G401.6 (cell line): Measurements from ENCODE around the gene DUOXA1.

Experiments
- FAIRE-seq: peaks from 2 replicates; lab custom pipeline; 2012; peaks lifted over from hg19 to GRCh38; lab: Jason Lieb, UNC

Gene DUOXA1

GRCh38 chr15:45131510-45131909 is 1.8 kb upstream of the DUOXA1 start:
- no peak for FAIRE-seq

GRCh38 chr15:45130291-45131000 is 767 bp upstream of the DUOXA1 start:
- no peak for FAIRE-seq

GRCh38 chr15:45128971-45129639 is 574 bp downstream of the DUOXA1 start:
- no peak for FAIRE-seq

GRCh38 chr15:45126535-45127158 is 3.0 kb downstream of the DUOXA1 start:
- peak; percentile 60 for FAIRE-seq

- FAIRE-seq = no peak
These were observed 6.3 kb downstream of the DUOXA1 start for GRCh38 chr15:45123397-45123796.

- FAIRE-seq = no peak
These were observed 7.0 kb downstream of the DUOXA1 start for GRCh38 chr15:45122719-45123118.

GRCh38 chr15:45121706-45122417 is 7.8 kb downstream of the DUOXA1 start:
- FAIRE-seq = no peak

- no peak for FAIRE-seq
These were observed 8.7 kb downstream of the DUOXA1 start for GRCh38 chr15:45121020-45121419.

GRCh38 chr15:45120081-45120972 is 9.4 kb downstream of the DUOXA1 start:
- FAIRE-seq = no peak

DNA sequence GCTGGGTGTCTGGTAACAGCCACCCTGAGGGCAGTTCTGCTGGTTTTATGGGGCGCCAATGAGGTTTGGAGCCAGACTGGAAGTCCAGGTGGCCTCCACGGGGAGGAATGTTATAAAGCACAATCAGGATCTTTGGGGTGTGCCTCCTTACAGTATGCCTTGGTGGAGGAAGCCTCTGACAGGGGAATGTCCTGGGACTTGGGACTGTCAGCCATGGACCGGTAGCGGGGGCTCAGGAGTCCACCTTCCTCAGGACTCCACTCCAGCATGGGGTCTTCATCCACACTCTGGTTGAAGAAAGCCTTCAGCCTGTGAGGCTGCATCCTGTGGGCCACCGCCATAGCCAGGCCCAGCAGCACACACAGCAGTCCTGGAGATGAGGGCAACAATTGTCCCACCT is 10.7 kb downstream of the DUOXA1 start:
- no peak for FAIRE-seq

GRCh38 chr15:45118131-45118588 is 11.5 kb downstream of the DUOXA1 start:
- peak; percentile 97 for FAIRE-seq

DNA sequence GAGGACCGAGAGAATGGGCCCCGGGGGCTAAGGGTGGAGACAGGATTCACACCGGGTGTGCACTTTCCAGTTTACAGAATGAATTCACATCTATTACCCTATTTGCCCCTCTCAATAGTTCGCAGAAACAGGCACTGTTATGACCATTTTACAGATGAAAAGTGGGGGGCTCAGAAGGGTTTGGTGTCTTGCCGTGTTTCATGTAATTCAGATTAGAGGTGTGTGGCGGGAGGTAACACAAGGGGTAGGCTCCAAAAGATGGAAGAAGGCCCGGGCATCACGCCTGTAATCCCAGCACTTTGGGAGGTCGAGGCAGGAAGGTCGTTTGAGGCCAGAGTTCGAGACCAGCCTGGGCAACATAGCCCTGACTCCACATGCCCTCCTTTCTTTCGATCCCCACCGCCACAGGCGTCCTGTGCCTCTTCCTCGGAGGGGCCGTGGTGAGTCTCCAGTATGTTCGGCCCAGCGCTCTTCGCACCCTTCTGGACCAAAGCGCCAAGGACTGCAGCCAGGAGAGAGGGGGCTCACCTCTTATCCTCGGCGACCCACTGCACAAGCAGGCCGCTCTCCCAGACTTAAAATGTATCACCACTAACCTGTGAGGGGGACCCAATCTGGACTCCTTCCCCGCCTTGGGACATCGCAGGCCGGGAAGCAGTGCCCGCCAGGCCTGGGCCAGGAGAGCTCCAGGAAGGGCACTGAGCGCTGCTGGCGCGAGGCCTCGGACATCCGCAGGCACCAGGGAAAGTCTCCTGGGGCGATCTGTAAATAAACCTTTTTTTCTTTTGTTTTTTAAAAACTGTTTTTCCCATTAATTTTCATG is 12.2 kb downstream of the DUOXA1 start:
- FAIRE-seq = no peak

- FAIRE-seq = no peak
These were observed 13.0 kb downstream of the DUOXA1 start for GRCh38 chr15:45116482-45117307.

GRCh38 chr15:45116006-45116481 is 13.6 kb downstream of the DUOXA1 start:
- FAIRE-seq = no peak

DNA sequence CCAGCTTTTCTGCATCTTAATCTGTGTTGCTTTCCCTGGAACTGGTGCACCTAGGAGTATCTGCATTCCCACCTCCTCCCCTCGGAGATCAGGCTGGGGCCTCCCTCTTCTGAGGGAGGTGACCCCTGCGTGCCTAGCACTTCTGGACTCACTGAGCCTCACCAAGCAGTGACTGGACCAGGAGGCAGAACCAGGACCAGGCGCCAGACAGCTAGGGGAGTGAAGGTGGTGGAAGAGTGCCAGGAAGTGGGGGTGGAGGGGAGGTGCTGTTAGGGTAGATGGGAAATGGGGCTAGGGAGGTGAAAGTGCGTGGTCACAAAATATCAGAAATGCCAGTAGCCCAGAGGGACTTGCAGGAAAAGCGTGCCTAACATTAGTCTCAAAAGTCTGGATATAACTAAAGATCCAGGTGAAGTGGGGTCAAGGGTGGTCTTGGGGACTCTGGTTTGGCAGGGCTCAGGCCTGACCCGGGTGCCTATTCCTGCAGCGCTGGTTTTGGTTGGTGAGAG is 14.3 kb downstream of the DUOXA1 start:
- no peak for FAIRE-seq

- no peak for FAIRE-seq
These were observed 15.0 kb downstream of the DUOXA1 start for GRCh38 chr15:45114751-45115085.

DNA sequence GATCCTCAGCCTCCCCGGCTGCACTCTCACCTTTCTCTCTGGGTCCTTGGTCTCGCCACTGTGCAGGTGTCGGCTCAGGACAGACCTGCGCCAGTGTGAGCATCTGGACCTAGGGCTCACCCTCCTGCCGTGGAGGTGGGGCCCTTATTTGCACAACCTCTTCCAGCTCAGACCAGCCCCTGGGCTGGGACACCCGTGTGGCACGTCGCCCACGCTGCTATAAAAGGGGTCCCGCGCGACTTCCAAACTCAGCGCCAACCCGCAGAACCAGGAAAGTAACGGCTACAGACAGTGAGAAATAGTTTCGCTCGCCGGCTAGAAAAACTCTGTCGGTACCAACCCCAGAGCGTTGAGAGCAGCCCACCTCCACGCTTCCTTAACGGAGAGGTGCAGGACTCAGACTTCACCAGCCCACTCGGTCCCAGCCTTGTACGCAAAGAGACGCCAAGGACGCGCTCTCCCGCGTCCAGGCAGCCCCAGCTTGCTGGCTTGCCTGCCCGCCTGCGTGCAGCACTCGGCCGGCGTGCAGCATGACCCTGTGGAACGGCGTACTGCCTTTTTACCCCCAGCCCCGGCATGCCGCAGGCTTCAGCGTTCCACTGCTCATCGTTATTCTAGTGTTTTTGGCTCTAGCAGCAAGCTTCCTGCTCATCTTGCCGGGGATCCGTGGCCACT is 15.5 kb downstream of the DUOXA1 start, which contains the start of the genes DUOX2 and DUOXA2:
TSS of gene DUOX2 (minus strand) at position 97 of the 675 bp plus-strand sequence. CDS start 761 bp downstream, outside the sequence.
TSS of gene DUOXA2 (plus strand) at position 251 of the 675 bp plus-strand sequence. CDS start at position 531, 280 bp downstream.
- FAIRE-seq = no peak

DNA sequence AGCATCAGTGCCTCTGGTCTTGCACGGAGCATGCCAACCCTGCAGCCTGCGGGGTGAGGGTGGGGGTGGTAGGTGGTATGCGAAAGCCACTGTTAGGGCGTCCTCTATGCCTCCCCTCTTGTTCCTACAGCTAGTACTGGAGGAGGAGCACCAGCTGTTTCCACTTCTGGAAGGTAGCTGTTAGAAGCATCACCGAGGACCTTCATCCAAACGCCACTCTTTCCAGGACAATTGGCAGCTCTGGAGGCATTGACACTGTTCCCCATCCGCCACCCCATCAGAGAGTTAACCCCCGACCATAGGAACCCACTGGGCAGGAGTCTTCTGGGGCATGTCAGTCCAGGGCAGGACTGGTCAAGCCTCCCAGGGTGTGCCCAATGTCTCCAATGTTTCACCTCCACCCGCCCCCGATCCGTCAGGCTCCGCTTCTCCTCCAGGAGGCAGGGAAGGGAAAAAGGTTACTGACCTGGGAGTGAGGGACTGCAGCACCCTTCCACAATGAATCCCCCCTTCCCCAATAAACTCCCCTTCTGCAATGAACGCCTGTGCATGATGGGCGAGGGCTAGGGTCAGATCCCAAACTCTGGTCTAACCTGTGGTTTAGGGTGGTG is 16.2 kb downstream of the DUOXA1 start:
- FAIRE-seq = no peak
